Measurements from ENCODE around the gene NKX6-2.

Gene NKX6-2

DNA sequence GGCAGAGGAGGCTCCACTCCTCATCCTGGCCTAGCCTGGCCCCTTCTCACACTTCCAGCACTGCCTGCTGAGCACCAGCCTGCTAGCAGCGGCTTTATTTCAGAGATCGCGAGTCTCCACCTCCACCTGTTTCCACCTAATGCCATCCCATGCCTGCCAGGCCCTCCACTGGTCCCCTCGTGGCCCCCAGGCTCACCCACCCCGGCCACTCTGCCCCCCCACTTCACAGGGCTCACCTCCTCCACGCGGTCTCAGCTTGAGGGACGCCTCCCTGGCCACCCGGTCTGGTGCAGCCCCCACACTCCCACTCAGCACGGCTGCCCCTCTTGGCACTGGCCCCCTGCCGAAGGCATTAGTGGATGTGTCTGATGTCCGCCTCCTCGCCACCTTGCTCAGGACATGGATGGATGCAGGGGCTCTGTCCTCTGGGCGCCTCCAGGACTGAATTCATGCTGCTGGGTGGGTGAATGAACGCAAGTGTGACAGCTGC, 3.8 kb upstream of the NKX6-2 start:
- H3K27ac ChIP-seq (ENCODE audit: low read length): no peak overlapping the region
- no peak overlapping the region for H3K4me2 ChIP-seq (ENCODE audit: low read length)
- H3K9me3 ChIP-seq (ENCODE audit: insufficient read depth, low read length): no peaks in the 10 kb centered on the region
- TF ChIP-seq, protein P1, sequence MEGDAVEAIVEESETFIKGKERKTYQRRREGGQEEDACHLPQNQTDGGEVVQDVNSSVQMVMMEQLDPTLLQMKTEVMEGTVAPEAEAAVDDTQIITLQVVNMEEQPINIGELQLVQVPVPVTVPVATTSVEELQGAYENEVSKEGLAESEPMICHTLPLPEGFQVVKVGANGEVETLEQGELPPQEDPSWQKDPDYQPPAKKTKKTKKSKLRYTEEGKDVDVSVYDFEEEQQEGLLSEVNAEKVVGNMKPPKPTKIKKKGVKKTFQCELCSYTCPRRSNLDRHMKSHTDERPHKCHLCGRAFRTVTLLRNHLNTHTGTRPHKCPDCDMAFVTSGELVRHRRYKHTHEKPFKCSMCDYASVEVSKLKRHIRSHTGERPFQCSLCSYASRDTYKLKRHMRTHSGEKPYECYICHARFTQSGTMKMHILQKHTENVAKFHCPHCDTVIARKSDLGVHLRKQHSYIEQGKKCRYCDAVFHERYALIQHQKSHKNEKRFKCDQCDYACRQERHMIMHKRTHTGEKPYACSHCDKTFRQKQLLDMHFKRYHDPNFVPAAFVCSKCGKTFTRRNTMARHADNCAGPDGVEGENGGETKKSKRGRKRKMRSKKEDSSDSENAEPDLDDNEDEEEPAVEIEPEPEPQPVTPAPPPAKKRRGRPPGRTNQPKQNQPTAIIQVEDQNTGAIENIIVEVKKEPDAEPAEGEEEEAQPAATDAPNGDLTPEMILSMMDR (IDR thresholded peaks at IDR 0.05; ENCODE audit: low read depth, low read length): no peak
- TF ChIP-seq EZH2phosphoT487 (IDR thresholded peaks at IDR 0.05; ENCODE audit: low read depth): no peak
- H2AFZ ChIP-seq (ENCODE audit: low read depth, low read length): no peak overlapping the region
- no peaks in the 10 kb centered on the region for H3K79me2 ChIP-seq (ENCODE audit: low read length)
- no peak overlapping the region for H3K9ac ChIP-seq (ENCODE audit: low read length)
- H3K4me3 ChIP-seq (ENCODE audit: low read length): no peak overlapping the region
- no peaks in the 10 kb centered on the region for H4K20me1 ChIP-seq (ENCODE audit: insufficient read depth, low read length)
- no peaks in the 10 kb centered on the region for H3K36me3 ChIP-seq (replicated peaks; ENCODE audit: low read depth, low read length)
- no peaks in the 10 kb centered on the region for H3K4me1 ChIP-seq (ENCODE audit: low read length)
- H3K27me3 ChIP-seq (ENCODE audit: low read depth, low read length): no peaks in the 10 kb centered on the region

DNA sequence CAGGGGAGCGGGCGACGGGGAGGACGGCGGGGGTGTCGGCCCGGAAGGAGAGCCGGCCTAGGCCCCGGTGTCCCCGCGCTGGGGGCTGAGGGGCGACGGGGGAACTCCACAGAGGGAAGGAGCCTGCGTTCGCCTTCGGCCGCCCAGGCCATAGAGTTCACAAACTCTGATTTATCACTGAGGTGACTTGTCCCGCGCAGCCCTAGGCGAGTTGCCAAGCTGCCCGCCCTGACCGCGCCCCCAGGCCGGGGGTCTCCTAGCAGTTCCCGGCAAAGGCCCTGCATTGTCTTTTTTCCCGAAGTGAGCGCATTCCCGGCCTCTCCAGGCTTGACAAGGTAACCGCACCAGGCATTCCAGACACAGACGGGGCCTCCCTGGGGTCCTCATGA, 2.9 kb upstream of the NKX6-2 start:
- Histone ChIP-seq H3K4me2 (ENCODE audit: low read length) (no peak overlapping the region), H4K20me1 (ENCODE audit: insufficient read depth, low read length) (no peaks in the 10 kb centered on the region), H3K27me3 (ENCODE audit: low read depth, low read length) (no peaks in the 10 kb centered on the region), H3K79me2 (ENCODE audit: low read length) (no peaks in the 10 kb centered on the region), H3K27ac (ENCODE audit: low read length) (no peak overlapping the region), H3K4me3 (ENCODE audit: low read length) (no peak overlapping the region), H3K9me3 (ENCODE audit: insufficient read depth, low read length) (no peaks in the 10 kb centered on the region), H3K36me3 (replicated peaks; ENCODE audit: low read depth, low read length) (no peaks in the 10 kb centered on the region), H3K9ac (ENCODE audit: low read length) (no peak overlapping the region), H3K4me1 (ENCODE audit: low read length) (no peaks in the 10 kb centered on the region), H2AFZ (ENCODE audit: low read depth, low read length) (no peak overlapping the region)
- TF ChIP-seq, protein P1 (IDR thresholded peaks at IDR 0.05; ENCODE audit: low read depth, low read length): no peak
- no peak for TF ChIP-seq EZH2phosphoT487 (IDR thresholded peaks at IDR 0.05; ENCODE audit: low read depth)

DNA sequence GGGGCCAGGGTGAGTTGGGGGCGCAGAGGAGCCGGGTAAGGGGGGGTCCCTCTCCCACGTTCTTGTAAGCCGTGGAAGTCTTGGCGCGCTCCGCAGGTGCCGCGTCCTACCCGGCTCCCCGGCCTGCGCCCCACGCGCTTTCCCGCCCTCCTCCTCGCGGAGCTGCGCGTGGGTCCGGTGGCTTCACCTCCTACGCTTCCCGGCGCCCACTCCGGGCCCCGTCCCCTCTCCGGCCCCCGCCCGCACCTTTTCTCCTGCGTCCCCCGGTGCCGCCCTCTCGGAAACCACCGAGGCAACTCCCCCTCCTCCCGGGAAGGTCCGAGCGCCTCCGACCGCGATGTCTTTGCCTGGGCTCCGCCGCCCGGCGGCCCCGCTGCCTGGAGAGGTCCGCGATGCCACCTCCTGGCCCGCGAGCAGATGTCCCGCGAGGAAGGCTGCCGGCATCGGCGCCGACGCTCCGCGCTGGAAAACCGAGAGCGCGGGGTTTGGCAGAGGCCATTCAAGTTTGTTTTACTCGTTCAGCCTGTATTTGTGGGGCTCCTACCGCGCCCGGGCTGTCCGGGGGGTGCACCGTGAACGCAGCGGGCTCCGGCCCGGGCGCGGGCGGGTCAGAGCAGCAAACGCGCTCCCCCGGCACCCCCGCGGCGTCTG, 2.4 kb upstream of the NKX6-2 start:
- Histone ChIP-seq H3K27me3 (ENCODE audit: low read depth, low read length) (no peaks in the 10 kb centered on the region), H4K20me1 (ENCODE audit: insufficient read depth, low read length) (no peaks in the 10 kb centered on the region), H2AFZ (ENCODE audit: low read depth, low read length) (no peak overlapping the region), H3K4me1 (ENCODE audit: low read length) (no peaks in the 10 kb centered on the region), H3K27ac (ENCODE audit: low read length) (no peak overlapping the region), H3K79me2 (ENCODE audit: low read length) (no peaks in the 10 kb centered on the region), H3K4me3 (ENCODE audit: low read length) (no peak overlapping the region), H3K9me3 (ENCODE audit: insufficient read depth, low read length) (no peaks in the 10 kb centered on the region), H3K36me3 (replicated peaks; ENCODE audit: low read depth, low read length) (no peaks in the 10 kb centered on the region), H3K9ac (ENCODE audit: low read length) (no peak overlapping the region), H3K4me2 (ENCODE audit: low read length) (no peak overlapping the region)
- TF ChIP-seq, protein P1 (IDR thresholded peaks at IDR 0.05; ENCODE audit: low read depth, low read length): no peak
- TF ChIP-seq EZH2phosphoT487 (IDR thresholded peaks at IDR 0.05; ENCODE audit: low read depth): no peak

DNA sequence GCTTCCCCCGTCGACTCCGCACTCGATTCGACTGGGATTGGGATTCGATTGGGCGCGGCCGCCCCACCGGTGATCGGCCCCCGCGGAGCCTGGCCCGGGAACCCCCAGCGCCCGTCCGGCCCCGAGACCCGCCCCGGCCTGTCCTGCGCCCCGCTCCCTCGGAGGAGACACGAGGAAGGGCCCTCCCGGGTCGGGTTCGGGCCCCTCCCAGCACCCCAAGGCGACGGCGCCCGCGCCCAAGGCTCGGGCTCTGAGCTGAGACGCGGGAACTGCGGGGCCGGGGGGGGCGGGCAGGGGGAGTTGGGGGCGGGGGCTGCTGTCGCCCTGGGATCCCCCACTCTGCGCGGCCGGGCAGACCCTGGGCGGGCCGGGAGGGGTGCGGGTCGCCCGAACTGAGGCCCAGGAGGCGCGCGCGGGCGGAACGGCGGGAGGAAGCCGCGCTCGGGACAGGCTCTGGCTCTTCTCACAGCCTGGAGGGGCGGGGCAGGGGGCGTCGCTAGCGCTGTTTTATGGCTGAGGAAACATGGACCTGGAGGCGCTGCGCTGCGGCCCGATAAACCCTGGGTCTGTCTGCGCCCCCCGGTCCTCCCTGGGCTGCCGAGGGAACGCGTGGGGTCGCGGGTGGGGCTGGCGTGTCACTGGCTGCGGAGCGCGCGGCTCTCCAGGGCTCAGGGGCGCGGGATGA, 1.7 kb upstream of the NKX6-2 start:
- Histone ChIP-seq H3K36me3 (replicated peaks; ENCODE audit: low read depth, low read length) (no peaks in the 10 kb centered on the region), H3K27ac (ENCODE audit: low read length) (no peak overlapping the region), H4K20me1 (ENCODE audit: insufficient read depth, low read length) (no peaks in the 10 kb centered on the region), H3K4me2 (ENCODE audit: low read length) (no peak overlapping the region), H3K79me2 (ENCODE audit: low read length) (no peaks in the 10 kb centered on the region), H3K4me1 (ENCODE audit: low read length) (no peaks in the 10 kb centered on the region), H3K4me3 (ENCODE audit: low read length) (no peak overlapping the region), H2AFZ (ENCODE audit: low read depth, low read length) (no peak overlapping the region), H3K9ac (ENCODE audit: low read length) (no peak overlapping the region), H3K9me3 (ENCODE audit: insufficient read depth, low read length) (no peaks in the 10 kb centered on the region), H3K27me3 (ENCODE audit: low read depth, low read length) (no peaks in the 10 kb centered on the region)
- TF ChIP-seq EZH2phosphoT487 (IDR thresholded peaks at IDR 0.05; ENCODE audit: low read depth): no peak
- TF ChIP-seq, protein P1 (IDR thresholded peaks at IDR 0.05; ENCODE audit: low read depth, low read length): no peak

Data from OCI-LY3 (cell line).